ENCODE measurements around the gene CERS6. TPM values are rescaled to one million over a fixed set of nuclear protein-coding genes. Genes with fewer than 3 reads are reported as not detected.
A peak's percentile ranks its signal among the peaks of the same experiment; 100 is the strongest.

CERS6 gene
- total RNA-seq, 2 donors from 2014 or later: 8.2 to 8.4 TPM

- Mint-ChIP-seq H3K27me3 (no peaks in the 10 kb centered on the region), H3K36me3 (ENCODE audit: low read depth) (no peaks in the 10 kb centered on the region), H3K4me3 (no peak overlapping the region), H3K27ac (no peak overlapping the region), H3K4me1 (peaks cover 7% of the 10 kb centered on the region)
- no peak for ATAC-seq
- H3K9me3 ChIP-seq (ENCODE audit: control insufficient read depth, low read length, poor library complexity, severe bottlenecking): no peaks in the 10 kb centered on the region
- DNase-seq: no peak
Measured at GRCh38 chr2:168452781-168453180, 3.3 kb upstream of the CERS6 start.

GRCh38 chr2:168453404-168453803, 2.7 kb upstream of the CERS6 start:
- Mint-ChIP-seq H3K36me3 (ENCODE audit: low read depth) (no peaks in the 10 kb centered on the region), H3K27ac (no peak overlapping the region), H3K4me3 (no peak overlapping the region), H3K27me3 (no peaks in the 10 kb centered on the region), H3K4me1 (peaks cover 7% of the 10 kb centered on the region)
- DNase-seq (no peak), ATAC-seq (no peak)
- H3K9me3 ChIP-seq (ENCODE audit: control insufficient read depth, low read length, poor library complexity, severe bottlenecking): no peaks in the 10 kb centered on the region

GRCh38 chr2:168454737-168455644, 1.1 kb upstream of the CERS6 start:
- H3K9me3 ChIP-seq (ENCODE audit: control insufficient read depth, low read length, poor library complexity, severe bottlenecking): no peaks in the 10 kb centered on the region
- H3K27ac Mint-ChIP-seq: no peak overlapping the region
- no peaks in the 10 kb centered on the region for H3K36me3 Mint-ChIP-seq (ENCODE audit: low read depth)
- no peak for ATAC-seq
- no peaks in the 10 kb centered on the region for H3K27me3 Mint-ChIP-seq
- H3K4me1 Mint-ChIP-seq: peaks cover 9% of the 10 kb centered on the region
- H3K4me3 Mint-ChIP-seq: no peak overlapping the region
- DNase-seq: no peak

- H3K36me3 Mint-ChIP-seq (ENCODE audit: low read depth): no peaks in the 10 kb centered on the region
- DNase-seq: peak in 1 of 3 donors; percentile 10
- no peak overlapping the region for H3K27ac Mint-ChIP-seq
- H3K4me3 Mint-ChIP-seq: no peak overlapping the region
- no peaks in the 10 kb centered on the region for H3K27me3 Mint-ChIP-seq
- H3K4me1 Mint-ChIP-seq: peaks cover 14% of the 10 kb centered on the region
- ATAC-seq: peak; percentile 52
- no peaks in the 10 kb centered on the region for H3K9me3 ChIP-seq (ENCODE audit: control insufficient read depth, low read length, poor library complexity, severe bottlenecking)
Measured at GRCh38 chr2:168456521-168457189, 583 bp downstream of the CERS6 start.

GRCh38 chr2:168457190-168457895, 1.3 kb downstream of the CERS6 start:
- H3K36me3 Mint-ChIP-seq (ENCODE audit: low read depth): no peaks in the 10 kb centered on the region
- peaks cover 16% of the 10 kb centered on the region for H3K4me1 Mint-ChIP-seq
- no peaks in the 10 kb centered on the region for H3K9me3 ChIP-seq (ENCODE audit: control insufficient read depth, low read length, poor library complexity, severe bottlenecking)
- no peak overlapping the region for H3K27ac Mint-ChIP-seq
- no peak for DNase-seq
- no peak for ATAC-seq
- no peaks in the 10 kb centered on the region for H3K27me3 Mint-ChIP-seq
- H3K4me3 Mint-ChIP-seq: no peak overlapping the region

GRCh38 chr2:168458139-168458538, 2.1 kb downstream of the CERS6 start:
- Mint-ChIP-seq H3K27me3 (no peaks in the 10 kb centered on the region), H3K36me3 (ENCODE audit: low read depth) (no peaks in the 10 kb centered on the region), H3K4me1 (peaks cover 16% of the 10 kb centered on the region), H3K27ac (no peak overlapping the region), H3K4me3 (no peak overlapping the region)
- no peak for DNase-seq
- H3K9me3 ChIP-seq (ENCODE audit: control insufficient read depth, low read length, poor library complexity, severe bottlenecking): no peaks in the 10 kb centered on the region
- no peak for ATAC-seq

- no peaks in the 10 kb centered on the region for H3K9me3 ChIP-seq (ENCODE audit: control insufficient read depth, low read length, poor library complexity, severe bottlenecking)
- H3K4me1 Mint-ChIP-seq: peaks cover 16% of the 10 kb centered on the region
- ATAC-seq (no peak), DNase-seq (no peak)
- H3K27ac Mint-ChIP-seq: no peak overlapping the region
- H3K36me3 Mint-ChIP-seq (ENCODE audit: low read depth): no peaks in the 10 kb centered on the region
- H3K4me3 Mint-ChIP-seq: no peak overlapping the region
- H3K27me3 Mint-ChIP-seq: no peaks in the 10 kb centered on the region
Measured at GRCh38 chr2:168459256-168459655, 3.2 kb downstream of the CERS6 start.

GRCh38 chr2:168460571-168460970, 4.5 kb downstream of the CERS6 start:
- DNase-seq (no peak), ATAC-seq (no peak)
- no peak overlapping the region for H3K27ac Mint-ChIP-seq
- no peaks in the 10 kb centered on the region for H3K27me3 Mint-ChIP-seq
- H3K4me1 Mint-ChIP-seq: peaks cover 18% of the 10 kb centered on the region
- no peaks in the 10 kb centered on the region for H3K36me3 Mint-ChIP-seq (ENCODE audit: low read depth)
- no peak overlapping the region for H3K4me3 Mint-ChIP-seq
- no peaks in the 10 kb centered on the region for H3K9me3 ChIP-seq (ENCODE audit: control insufficient read depth, low read length, poor library complexity, severe bottlenecking)

GRCh38 chr2:168461178-168461941, 5.3 kb downstream of the CERS6 start:
- DNase-seq (no peak), ATAC-seq (no peak)
- Mint-ChIP-seq H3K4me1 (peaks cover 21% of the 10 kb centered on the region), H3K4me3 (no peak overlapping the region), H3K27me3 (no peaks in the 10 kb centered on the region), H3K36me3 (ENCODE audit: low read depth) (no peaks in the 10 kb centered on the region), H3K27ac (no peak overlapping the region)
- H3K9me3 ChIP-seq (ENCODE audit: control insufficient read depth, low read length, poor library complexity, severe bottlenecking): no peaks in the 10 kb centered on the region

- no peaks in the 10 kb centered on the region for H3K27me3 Mint-ChIP-seq
- no peak overlapping the region for H3K4me3 Mint-ChIP-seq
- H3K4me1 Mint-ChIP-seq: peaks cover 27% of the 10 kb centered on the region
Measured at GRCh38 chr2:168461942-168462331, 5.9 kb downstream of the CERS6 start.

GRCh38 chr2:168462543-168463045, 6.5 kb downstream of the CERS6 start:
- Mint-ChIP-seq H3K36me3 (ENCODE audit: low read depth) (no peaks in the 10 kb centered on the region), H3K4me1 (peaks cover 28% of the 10 kb centered on the region), H3K27me3 (no peaks in the 10 kb centered on the region), H3K27ac (no peak overlapping the region), H3K4me3 (no peak overlapping the region)
- DNase-seq (no peak), ATAC-seq (no peak)
- H3K9me3 ChIP-seq (ENCODE audit: control insufficient read depth, low read length, poor library complexity, severe bottlenecking): no peaks in the 10 kb centered on the region

More at GRCh38 chr2:168461942-168462331, 5.9 kb downstream of the CERS6 start:
- DNase-seq: no peak
- Mint-ChIP-seq H3K27ac (no peak overlapping the region), H3K36me3 (ENCODE audit: low read depth) (no peaks in the 10 kb centered on the region)
- no peak for ATAC-seq
- no peaks in the 10 kb centered on the region for H3K9me3 ChIP-seq (ENCODE audit: control insufficient read depth, low read length, poor library complexity, severe bottlenecking)

- peaks cover 36% of the 10 kb centered on the region for H3K4me1 Mint-ChIP-seq
- no peaks in the 10 kb centered on the region for H3K36me3 Mint-ChIP-seq (ENCODE audit: low read depth)
- no peak for DNase-seq
- no peaks in the 10 kb centered on the region for H3K27me3 Mint-ChIP-seq
- no peak for ATAC-seq
- no peaks in the 10 kb centered on the region for H3K9me3 ChIP-seq (ENCODE audit: control insufficient read depth, low read length, poor library complexity, severe bottlenecking)
- no peak overlapping the region for H3K27ac Mint-ChIP-seq
- no peak overlapping the region for H3K4me3 Mint-ChIP-seq
Measured at GRCh38 chr2:168465594-168465993, 9.5 kb downstream of the CERS6 start.
